OCI-LY1 (cell line): ENCODE measurements around the gene NEXMIF.

ENCODE experiments used
- EZH2 ChIP-seq: fragments of 200-600 bp; sonication (generic), shearing (Covaris generic); IDR thresholded peaks from 2 replicates; pipeline ENCODE4 v1.8.0; 2017; ENCODE audit warnings: borderline replicate concordance, mixed run types, mild to moderate bottlenecking, antibody characterized with exemption, low read length, moderate library complexity, mixed read lengths
- TF ChIP-seq, protein P1 (sequence below): fragments of 200-600 bp; sonication (generic), shearing (Covaris generic); IDR thresholded peaks from 2 replicates; pipeline ENCODE4 v1.5.1; 2017; ENCODE audit warnings: mild to moderate bottlenecking, antibody characterized with exemption, low read length, moderate library complexity, mixed read lengths

DNA sequence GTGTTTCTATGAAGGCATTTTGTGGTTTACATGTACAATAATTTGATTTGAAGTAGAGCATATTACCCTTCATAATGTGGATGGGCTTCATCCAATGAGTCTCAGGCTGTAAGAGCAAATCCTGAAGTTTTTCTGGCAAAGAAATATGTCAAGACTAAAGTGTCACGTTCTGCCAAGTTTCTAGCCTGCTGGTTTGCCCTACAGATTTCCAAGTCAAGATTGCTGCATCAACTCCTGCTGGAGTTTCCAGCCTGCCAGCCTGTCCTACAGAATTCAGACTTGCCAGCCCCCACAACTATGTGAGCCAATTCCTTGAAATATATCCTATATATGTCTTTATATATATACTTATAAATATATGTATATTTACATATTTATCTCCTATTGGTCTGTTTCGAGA is 240.8 kb downstream of the NEXMIF start:
- no peak for TF ChIP-seq EZH2
- TF ChIP-seq, protein P1, sequence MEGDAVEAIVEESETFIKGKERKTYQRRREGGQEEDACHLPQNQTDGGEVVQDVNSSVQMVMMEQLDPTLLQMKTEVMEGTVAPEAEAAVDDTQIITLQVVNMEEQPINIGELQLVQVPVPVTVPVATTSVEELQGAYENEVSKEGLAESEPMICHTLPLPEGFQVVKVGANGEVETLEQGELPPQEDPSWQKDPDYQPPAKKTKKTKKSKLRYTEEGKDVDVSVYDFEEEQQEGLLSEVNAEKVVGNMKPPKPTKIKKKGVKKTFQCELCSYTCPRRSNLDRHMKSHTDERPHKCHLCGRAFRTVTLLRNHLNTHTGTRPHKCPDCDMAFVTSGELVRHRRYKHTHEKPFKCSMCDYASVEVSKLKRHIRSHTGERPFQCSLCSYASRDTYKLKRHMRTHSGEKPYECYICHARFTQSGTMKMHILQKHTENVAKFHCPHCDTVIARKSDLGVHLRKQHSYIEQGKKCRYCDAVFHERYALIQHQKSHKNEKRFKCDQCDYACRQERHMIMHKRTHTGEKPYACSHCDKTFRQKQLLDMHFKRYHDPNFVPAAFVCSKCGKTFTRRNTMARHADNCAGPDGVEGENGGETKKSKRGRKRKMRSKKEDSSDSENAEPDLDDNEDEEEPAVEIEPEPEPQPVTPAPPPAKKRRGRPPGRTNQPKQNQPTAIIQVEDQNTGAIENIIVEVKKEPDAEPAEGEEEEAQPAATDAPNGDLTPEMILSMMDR, result no peak
